Panc1 (cell line): ENCODE measurements around the gene SYT12. TPM values are rescaled to one million over a fixed set of nuclear protein-coding genes. Genes with fewer than 3 reads are reported as not detected.

ENCODE experiments used
- ATAC-seq: fragments of 200-7000 bp; cut with Tn5 transposase; 2 replicates; pipeline ENCODE4 v1.9.1; 2020; ENCODE audit warnings: mild to moderate bottlenecking, moderate library complexity
- BruUV-seq: library from RNA; stranded (reverse); fragments of 400-500 nt; replicated peaks from 2 replicates; lab custom pipeline; 2021; lab: Mats Ljungman, UMichigan
- CTCF ChIA-PET: fragments of 300-600 bp; sonication (Branson Sonifier 250); formaldehyde crosslinking; loops from one replicate; lab custom pipeline; 2022; ENCODE audit warnings: antibody characterized with exemption; lab: Charles Lee
- POLR2A ChIA-PET: fragments of 300-600 bp; sonication (Branson Sonifier 250); formaldehyde crosslinking; loops from one replicate; lab custom pipeline; 2022; ENCODE audit warnings: antibody characterized with exemption; lab: Charles Lee
- DNase-seq: peaks from one replicate; pipeline ENCODE4 v3.0.0-alpha.2; 2010; ENCODE audit warnings: low read depth, low spot score
- H3K27ac ChIP-seq: 2 replicates; pipeline ENCODE4 v1.5.1; 2011; ENCODE audit warnings: mild to moderate bottlenecking, low read length, inconsistent platforms
- H3K27me3 ChIP-seq: fragments of 200-500 bp; sonication (Bioruptor generic); 2 replicates; pipeline ENCODE4 v1.6.0; 2014; ENCODE audit warnings: low read length, inconsistent platforms; ENCODE audit not compliant: control insufficient read depth, insufficient read depth
- H3K36me3 ChIP-seq: fragments of 200-500 bp; sonication (Bioruptor generic); 2 replicates; pipeline ENCODE4 v1.5.1; 2014; ENCODE audit warnings: inconsistent platforms, mild to moderate bottlenecking, low read length, moderate library complexity; ENCODE audit not compliant: control insufficient read depth, insufficient read depth
- H3K4me1 ChIP-seq: 2 replicates; pipeline ENCODE4 v1.5.1; 2011; ENCODE audit warnings: inconsistent platforms, mild to moderate bottlenecking, low read length, moderate library complexity; ENCODE audit not compliant: control insufficient read depth, insufficient read depth
- H3K4me3 ChIP-seq, 2 experiments: 2 replicates each; pipeline ENCODE4 v1.5.1; 2011 to 2012; ENCODE audit warnings: low read depth in 2 of 2, low read length in 2 of 2, mild to moderate bottlenecking in 2 of 2, inconsistent platforms in 1 of 2, moderate library complexity in 1 of 2
- H3K9me3 ChIP-seq: fragments of 200-500 bp; sonication (Bioruptor generic); 2 replicates; pipeline ENCODE4 v1.5.1; 2014; ENCODE audit warnings: low read depth, mild to moderate bottlenecking, inconsistent platforms, low read length, moderate library complexity; ENCODE audit not compliant: control insufficient read depth, insufficient read depth
- CTCF ChIP-seq: fragments of 450-650 bp; IDR thresholded peaks from 2 replicates; pipeline ENCODE4 v1.5.1; 2017; ENCODE audit warnings: mild to moderate bottlenecking
- POLR2AphosphoS5 ChIP-seq: IDR thresholded peaks from 2 replicates; pipeline ENCODE4 v1.6.1; 2012; ENCODE audit warnings: mild to moderate bottlenecking, low read depth, low read length, moderate library complexity
- SIN3A ChIP-seq: IDR thresholded peaks from 2 replicates; pipeline ENCODE4 v1.6.1; 2012; ENCODE audit warnings: low read depth, mild to moderate bottlenecking, low read length, moderate library complexity, borderline replicate concordance; ENCODE audit not compliant: insufficient read depth
- TCF7L2 ChIP-seq: IDR thresholded peaks from 2 replicates; pipeline ENCODE4 v1.6.1; 2011; ENCODE audit warnings: mild to moderate bottlenecking, low read depth, low read length, inconsistent platforms
- in situ Hi-C: cut with HindIII; loops from 2 replicates; pipeline ENCODE4 v1.10.0; 2016; ENCODE audit warnings: low sequenced_read_pairs, low pct_unique_long_range_greater_than_20kb
- intact Hi-C: fragments of 100-400 bp; cut with micrococcal nuclease; formaldehyde crosslinking; loops from one replicate; pipeline ENCODE4 v1.10.0; 2022; ENCODE audit not compliant: unreplicated experiment
- total RNA-seq: library from RNA; stranded (reverse); gene quantifications from one replicate; pipeline ENCODE4 v1.2.1, GENCODE V29; 2021; ENCODE audit not compliant: unreplicated experiment
- TF ChIP-seq, protein P1 (sequence below), 2 experiments: IDR thresholded peaks; 2 replicates each; pipeline ENCODE4 v1.6.1; 2011 to 2012; ENCODE audit warnings: low read depth in 2 of 2, control low read depth in 1 of 2, low read length in 1 of 2, mild to moderate bottlenecking in 1 of 2, moderate library complexity in 1 of 2; ENCODE audit not compliant: insufficient read depth in 1 of 2

SYT12 gene
- total RNA-seq, 1 experiment from 2014 or later, result 0.62 TPM

GRCh38 chr11:67045314-67045713 is 22.4 kb downstream of the SYT12 start:
- no peak for TF ChIP-seq POLR2AphosphoS5
- TF ChIP-seq, protein P1, sequence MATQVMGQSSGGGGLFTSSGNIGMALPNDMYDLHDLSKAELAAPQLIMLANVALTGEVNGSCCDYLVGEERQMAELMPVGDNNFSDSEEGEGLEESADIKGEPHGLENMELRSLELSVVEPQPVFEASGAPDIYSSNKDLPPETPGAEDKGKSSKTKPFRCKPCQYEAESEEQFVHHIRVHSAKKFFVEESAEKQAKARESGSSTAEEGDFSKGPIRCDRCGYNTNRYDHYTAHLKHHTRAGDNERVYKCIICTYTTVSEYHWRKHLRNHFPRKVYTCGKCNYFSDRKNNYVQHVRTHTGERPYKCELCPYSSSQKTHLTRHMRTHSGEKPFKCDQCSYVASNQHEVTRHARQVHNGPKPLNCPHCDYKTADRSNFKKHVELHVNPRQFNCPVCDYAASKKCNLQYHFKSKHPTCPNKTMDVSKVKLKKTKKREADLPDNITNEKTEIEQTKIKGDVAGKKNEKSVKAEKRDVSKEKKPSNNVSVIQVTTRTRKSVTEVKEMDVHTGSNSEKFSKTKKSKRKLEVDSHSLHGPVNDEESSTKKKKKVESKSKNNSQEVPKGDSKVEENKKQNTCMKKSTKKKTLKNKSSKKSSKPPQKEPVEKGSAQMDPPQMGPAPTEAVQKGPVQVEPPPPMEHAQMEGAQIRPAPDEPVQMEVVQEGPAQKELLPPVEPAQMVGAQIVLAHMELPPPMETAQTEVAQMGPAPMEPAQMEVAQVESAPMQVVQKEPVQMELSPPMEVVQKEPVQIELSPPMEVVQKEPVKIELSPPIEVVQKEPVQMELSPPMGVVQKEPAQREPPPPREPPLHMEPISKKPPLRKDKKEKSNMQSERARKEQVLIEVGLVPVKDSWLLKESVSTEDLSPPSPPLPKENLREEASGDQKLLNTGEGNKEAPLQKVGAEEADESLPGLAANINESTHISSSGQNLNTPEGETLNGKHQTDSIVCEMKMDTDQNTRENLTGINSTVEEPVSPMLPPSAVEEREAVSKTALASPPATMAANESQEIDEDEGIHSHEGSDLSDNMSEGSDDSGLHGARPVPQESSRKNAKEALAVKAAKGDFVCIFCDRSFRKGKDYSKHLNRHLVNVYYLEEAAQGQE (IDR thresholded peaks at IDR 0.05; ENCODE audit: insufficient read depth in 1 of 2, low read depth in 2 of 2, low read length in 1 of 2), result no peak
- no peak for TF ChIP-seq CTCF
- no peak for TF ChIP-seq TCF7L2
- TF ChIP-seq SIN3A, result no peak

GRCh38 chr11:67048515-67049130 is 25.7 kb downstream of the SYT12 start:
- in situ Hi-C loops, result no loop called here
- Histone ChIP-seq H3K9me3 (no peaks in the 10 kb centered on the region), H3K27me3 (no peaks in the 10 kb centered on the region), H3K27ac (no peak overlapping the region), H3K4me1 (peaks cover under 1% of the 10 kb centered on the region; the same call in 1 of the 2 replicates), H3K36me3 (no peaks in the 10 kb centered on the region), H3K4me3 (no peak overlapping the region)
- POLR2A ChIA-PET, result no interaction called here
- BruUV-seq, result no TSS peak
- no peak for TF ChIP-seq CTCF
- TF ChIP-seq, protein P1 (IDR thresholded peaks at IDR 0.05; ENCODE audit: insufficient read depth in 1 of 2, low read depth in 2 of 2, low read length in 1 of 2), result no peak
- no peak for TF ChIP-seq POLR2AphosphoS5
- TF ChIP-seq TCF7L2, result no peak
- no peak for TF ChIP-seq SIN3A
- no peak for DNase-seq
- CTCF ChIA-PET, result interaction anchor here (0.6 to 0.9 kb wide), 2 partner anchors 27 to 28 kb away, joined by 3 to 4 read pairs; no protein-coding TSS in a partner anchor
- no peak for ATAC-seq
- intact Hi-C loops, result no loop called here

More at GRCh38 chr11:67045314-67045713, 22.4 kb downstream of the SYT12 start:
- ChIA-PET POLR2A (no interaction called here), CTCF (interaction anchor here (0.6 kb wide), 1 partner anchor 12 kb away, joined by 6 read pairs; no protein-coding TSS in a partner anchor)
- DNase-seq (no peak), ATAC-seq (peak; percentile 80)
- no peaks in the 10 kb centered on the region for H3K27me3 ChIP-seq
- H3K36me3 ChIP-seq, result no peaks in the 10 kb centered on the region
- in situ Hi-C loops (no loop called here), intact Hi-C loops (no loop called here)
- no peaks in the 10 kb centered on the region for H3K9me3 ChIP-seq
- H3K4me1 ChIP-seq, result no peaks in the 10 kb centered on the region; the same call in 1 of the 2 replicates
- no peak overlapping the region for H3K27ac ChIP-seq
- no TSS peak for BruUV-seq
- H3K4me3 ChIP-seq, result no peak overlapping the region
